B cell (primary cell): ENCODE data around the gene MAML3.

Experiments used
- EZH2 ChIP-seq: IDR thresholded peaks from 2 replicates; pipeline ENCODE4 v1.6.1; 2012; ENCODE audit warnings: borderline replicate concordance, low read depth, mild to moderate bottlenecking, moderate library complexity, low read length; ENCODE audit not compliant: insufficient read depth, poor library complexity, severe bottlenecking
- TF ChIP-seq, protein P1 (sequence below): fragments of 200-600 bp; IDR thresholded peaks from one replicate; pipeline ENCODE4 v1.8.0; 2022; ENCODE audit warnings: antibody characterized with exemption, mild to moderate bottlenecking

- TF ChIP-seq, protein P1, sequence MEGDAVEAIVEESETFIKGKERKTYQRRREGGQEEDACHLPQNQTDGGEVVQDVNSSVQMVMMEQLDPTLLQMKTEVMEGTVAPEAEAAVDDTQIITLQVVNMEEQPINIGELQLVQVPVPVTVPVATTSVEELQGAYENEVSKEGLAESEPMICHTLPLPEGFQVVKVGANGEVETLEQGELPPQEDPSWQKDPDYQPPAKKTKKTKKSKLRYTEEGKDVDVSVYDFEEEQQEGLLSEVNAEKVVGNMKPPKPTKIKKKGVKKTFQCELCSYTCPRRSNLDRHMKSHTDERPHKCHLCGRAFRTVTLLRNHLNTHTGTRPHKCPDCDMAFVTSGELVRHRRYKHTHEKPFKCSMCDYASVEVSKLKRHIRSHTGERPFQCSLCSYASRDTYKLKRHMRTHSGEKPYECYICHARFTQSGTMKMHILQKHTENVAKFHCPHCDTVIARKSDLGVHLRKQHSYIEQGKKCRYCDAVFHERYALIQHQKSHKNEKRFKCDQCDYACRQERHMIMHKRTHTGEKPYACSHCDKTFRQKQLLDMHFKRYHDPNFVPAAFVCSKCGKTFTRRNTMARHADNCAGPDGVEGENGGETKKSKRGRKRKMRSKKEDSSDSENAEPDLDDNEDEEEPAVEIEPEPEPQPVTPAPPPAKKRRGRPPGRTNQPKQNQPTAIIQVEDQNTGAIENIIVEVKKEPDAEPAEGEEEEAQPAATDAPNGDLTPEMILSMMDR: no peak
- no peak for TF ChIP-seq EZH2
Observed at GRCh38 chr4:139685180-139685579, 468.8 kb downstream of the MAML3 start.
